ENCODE measurements around the gene TCOF1.

TCOF1 gene

DNA sequence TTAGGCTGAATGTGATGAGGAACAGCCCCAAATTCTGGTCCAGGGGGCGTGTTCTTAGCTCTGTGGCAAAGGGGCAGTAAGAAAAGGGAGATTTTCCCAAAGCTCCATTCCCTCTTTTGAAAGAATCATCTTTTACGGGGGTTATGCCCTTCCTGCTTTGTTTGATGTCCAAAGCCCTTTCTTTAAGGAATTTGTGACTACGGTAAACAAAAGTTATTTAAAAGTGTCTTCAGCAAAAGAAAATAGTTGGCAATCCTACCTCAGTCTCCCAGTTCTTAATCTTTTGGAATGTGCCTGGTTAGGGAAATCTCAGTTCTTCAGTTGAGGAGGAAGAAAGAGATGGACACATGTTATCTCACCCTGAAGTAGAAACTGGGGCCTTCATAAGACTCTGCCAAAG, 30.4 kb upstream of the TCOF1 start:
- no peak for ATAC-seq
- TF ChIP-seq ZFP3 (CRISPR knock-in tag; IDR thresholded peaks at IDR 0.05) (no peak), ZNF8 (CRISPR knock-in tag; IDR thresholded peaks at IDR 0.05) (no peak), BACH2 (CRISPR knock-in tag; IDR thresholded peaks at IDR 0.05; ENCODE audit: borderline replicate concordance) (no peak), RARB (CRISPR knock-in tag; IDR thresholded peaks at IDR 0.05) (no peak), ZNF70 (CRISPR knock-in tag; IDR thresholded peaks at IDR 0.05) (no peak), ISL1 (CRISPR knock-in tag; IDR thresholded peaks at IDR 0.05) (no peak)
- TF ChIP-seq, protein P1, sequence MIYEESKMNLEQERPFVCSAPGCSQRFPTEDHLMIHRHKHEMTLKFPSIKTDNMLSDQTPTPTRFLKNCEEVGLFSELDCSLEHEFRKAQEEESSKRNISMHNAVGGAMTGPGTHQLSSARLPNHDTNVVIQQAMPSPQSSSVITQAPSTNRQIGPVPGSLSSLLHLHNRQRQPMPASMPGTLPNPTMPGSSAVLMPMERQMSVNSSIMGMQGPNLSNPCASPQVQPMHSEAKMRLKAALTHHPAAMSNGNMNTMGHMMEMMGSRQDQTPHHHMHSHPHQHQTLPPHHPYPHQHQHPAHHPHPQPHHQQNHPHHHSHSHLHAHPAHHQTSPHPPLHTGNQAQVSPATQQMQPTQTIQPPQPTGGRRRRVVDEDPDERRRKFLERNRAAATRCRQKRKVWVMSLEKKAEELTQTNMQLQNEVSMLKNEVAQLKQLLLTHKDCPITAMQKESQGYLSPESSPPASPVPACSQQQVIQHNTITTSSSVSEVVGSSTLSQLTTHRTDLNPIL (CRISPR knock-in tag; IDR thresholded peaks at IDR 0.05; ENCODE audit: low read depth), result no peak

DNA sequence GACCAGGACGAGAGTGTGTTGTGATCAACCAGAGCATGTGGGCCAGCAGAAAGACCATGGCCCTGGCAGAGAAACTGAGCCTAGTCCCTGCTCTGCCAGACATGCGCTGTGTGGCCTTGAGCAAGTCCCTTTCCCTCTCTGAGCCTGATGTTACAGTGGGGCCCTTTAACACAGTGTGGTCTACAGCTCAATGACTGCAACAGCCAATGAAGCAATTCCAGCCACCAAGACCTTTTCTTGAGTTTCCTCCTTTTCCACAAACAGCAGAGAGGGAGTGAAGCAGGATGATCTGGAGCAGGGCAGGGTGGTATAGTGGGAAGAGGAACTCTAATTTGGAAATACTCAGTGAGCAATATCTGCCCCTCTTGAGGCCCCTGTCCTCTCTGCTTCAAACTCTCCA, 29.0 kb upstream of the TCOF1 start:
- TF ChIP-seq, protein P2, sequence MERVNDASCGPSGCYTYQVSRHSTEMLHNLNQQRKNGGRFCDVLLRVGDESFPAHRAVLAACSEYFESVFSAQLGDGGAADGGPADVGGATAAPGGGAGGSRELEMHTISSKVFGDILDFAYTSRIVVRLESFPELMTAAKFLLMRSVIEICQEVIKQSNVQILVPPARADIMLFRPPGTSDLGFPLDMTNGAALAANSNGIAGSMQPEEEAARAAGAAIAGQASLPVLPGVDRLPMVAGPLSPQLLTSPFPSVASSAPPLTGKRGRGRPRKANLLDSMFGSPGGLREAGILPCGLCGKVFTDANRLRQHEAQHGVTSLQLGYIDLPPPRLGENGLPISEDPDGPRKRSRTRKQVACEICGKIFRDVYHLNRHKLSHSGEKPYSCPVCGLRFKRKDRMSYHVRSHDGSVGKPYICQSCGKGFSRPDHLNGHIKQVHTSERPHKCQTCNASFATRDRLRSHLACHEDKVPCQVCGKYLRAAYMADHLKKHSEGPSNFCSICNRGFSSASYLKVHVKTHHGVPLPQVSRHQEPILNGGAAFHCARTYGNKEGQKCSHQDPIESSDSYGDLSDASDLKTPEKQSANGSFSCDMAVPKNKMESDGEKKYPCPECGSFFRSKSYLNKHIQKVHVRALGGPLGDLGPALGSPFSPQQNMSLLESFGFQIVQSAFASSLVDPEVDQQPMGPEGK (CRISPR knock-in tag; IDR thresholded peaks at IDR 0.05; ENCODE audit: borderline replicate concordance), result no peak
- TF ChIP-seq RARB (CRISPR knock-in tag; IDR thresholded peaks at IDR 0.05), result no peak
- TF ChIP-seq ZNF8 (CRISPR knock-in tag; IDR thresholded peaks at IDR 0.05), result no peak
- ATAC-seq, result no peak

DNA sequence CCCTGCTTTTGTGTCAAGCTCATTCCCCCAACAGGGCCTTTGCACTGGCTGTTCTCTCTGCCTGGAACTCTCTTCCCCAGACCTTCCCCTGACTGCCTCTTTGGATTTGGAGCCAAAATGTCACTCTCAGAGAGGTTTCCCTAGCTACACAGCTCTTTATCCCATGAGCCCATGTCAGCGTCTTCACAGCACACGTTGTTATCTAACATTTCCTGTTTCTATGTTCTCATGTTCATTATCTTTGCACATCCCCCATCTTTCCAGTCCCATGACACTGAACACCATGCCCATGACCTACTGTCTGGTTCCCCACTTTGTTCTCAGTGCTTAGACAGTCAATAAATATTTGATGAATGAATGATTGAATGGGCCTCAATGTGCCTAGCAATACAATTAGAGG, 28.5 kb upstream of the TCOF1 start:
- TF ChIP-seq BACH2 (CRISPR knock-in tag; IDR thresholded peaks at IDR 0.05; ENCODE audit: borderline replicate concordance), result no peak
- ATAC-seq, result no peak

DNA sequence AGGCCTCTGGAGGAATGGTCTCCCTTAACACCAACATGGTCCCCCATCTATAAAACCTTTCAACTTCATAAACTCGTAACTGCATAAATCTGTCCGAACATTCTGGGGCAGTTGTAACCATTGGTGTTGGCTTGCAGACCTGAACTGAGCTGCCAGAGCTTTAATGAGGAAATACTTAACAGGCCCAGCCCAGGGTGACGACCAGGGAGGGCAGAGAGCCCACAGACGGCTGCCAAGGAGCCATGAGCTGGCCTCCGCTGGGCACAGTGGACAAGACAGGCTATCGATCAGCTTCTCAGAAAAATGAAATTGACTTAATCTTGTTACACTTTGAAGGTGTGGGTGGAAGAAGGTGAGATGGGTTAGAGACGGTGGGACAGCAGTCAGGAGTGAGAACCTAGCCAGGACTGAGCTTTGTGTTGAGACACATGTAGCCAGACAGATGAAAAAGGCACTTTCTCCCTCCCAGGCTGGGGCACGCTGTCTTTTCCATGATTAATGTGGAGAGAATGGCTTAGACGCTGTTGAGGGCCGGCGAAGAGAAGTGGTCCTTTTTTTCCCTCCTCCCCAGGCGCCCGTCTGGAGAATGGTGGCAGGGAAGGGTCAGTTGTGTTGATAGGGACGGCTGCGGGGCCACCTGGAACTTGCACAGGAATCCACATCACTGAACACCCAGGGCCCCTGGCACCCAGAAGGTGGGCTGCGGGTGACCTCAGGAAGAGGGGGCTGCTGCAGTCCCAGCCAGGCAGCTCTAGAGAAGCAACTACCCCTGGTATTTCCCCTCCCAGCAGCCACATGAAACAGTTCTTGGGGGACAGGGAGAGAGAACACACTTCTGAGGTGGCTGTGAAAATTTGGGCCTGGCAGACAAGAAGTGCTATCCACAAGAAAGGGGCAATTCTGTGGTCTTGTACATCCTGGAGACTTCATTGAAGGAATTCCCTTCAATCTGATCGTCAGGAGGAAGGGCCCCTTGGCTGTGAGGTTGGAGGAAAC, 27.3 kb upstream of the TCOF1 start:
- ATAC-seq, result no peak
- TF ChIP-seq TCF4 (CRISPR knock-in tag; IDR thresholded peaks at IDR 0.05; ENCODE audit: borderline replicate concordance) (no peak), ZFP3 (CRISPR knock-in tag; IDR thresholded peaks at IDR 0.05) (no peak)

DNA sequence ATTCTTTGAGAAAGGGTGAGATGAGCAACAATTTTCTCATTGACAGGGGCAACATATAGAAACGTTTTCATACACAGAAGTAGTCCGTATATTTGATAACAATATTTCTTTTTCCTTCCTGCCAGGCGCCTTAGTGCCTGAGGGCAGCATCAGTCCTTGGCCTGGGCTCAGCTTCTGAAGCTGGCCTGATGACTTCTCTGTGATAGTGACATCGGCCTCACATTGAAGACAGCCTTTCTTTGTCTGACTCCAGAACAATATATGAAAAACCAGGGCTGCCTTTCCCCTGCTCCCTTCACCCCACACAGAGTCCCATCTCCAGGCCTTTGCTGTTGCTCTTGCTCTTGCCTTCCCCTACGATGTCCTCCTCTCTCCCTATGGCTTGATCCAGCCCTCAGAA, 24.1 kb upstream of the TCOF1 start:
- TF ChIP-seq ZC3H10 (CRISPR knock-in tag; IDR thresholded peaks at IDR 0.05) (no peak), ZFP30 (CRISPR knock-in tag; IDR thresholded peaks at IDR 0.05) (no peak), RARB (CRISPR knock-in tag; IDR thresholded peaks at IDR 0.05) (no peak), TOX (CRISPR knock-in tag; IDR thresholded peaks at IDR 0.05; ENCODE audit: borderline replicate concordance) (no peak), CSDC2 (CRISPR knock-in tag; IDR thresholded peaks at IDR 0.05) (no peak), ZFP3 (CRISPR knock-in tag; IDR thresholded peaks at IDR 0.05) (no peak), TCF4 (CRISPR knock-in tag; IDR thresholded peaks at IDR 0.05; ENCODE audit: borderline replicate concordance) (no peak), OSR1 (CRISPR knock-in tag; IDR thresholded peaks at IDR 0.05) (no peak), ARNTL (CRISPR knock-in tag; IDR thresholded peaks at IDR 0.05; ENCODE audit: borderline replicate concordance, low read depth) (no peak), ZNF565 (CRISPR knock-in tag; conservative IDR thresholded peaks at IDR 0.05; ENCODE audit: low read depth) (no peak), GLIS3 (CRISPR knock-in tag; IDR thresholded peaks at IDR 0.05) (no peak), ESRRG (CRISPR knock-in tag; IDR thresholded peaks at IDR 0.05) (no peak), PPARA (CRISPR knock-in tag; IDR thresholded peaks at IDR 0.05; ENCODE audit: borderline replicate concordance) (no peak), ISL1 (CRISPR knock-in tag; IDR thresholded peaks at IDR 0.05) (no peak), ZNF8 (CRISPR knock-in tag; IDR thresholded peaks at IDR 0.05) (no peak), SNAI2 (CRISPR knock-in tag; IDR thresholded peaks at IDR 0.05) (no peak)
- TF ChIP-seq, protein P2 (CRISPR knock-in tag; IDR thresholded peaks at IDR 0.05; ENCODE audit: borderline replicate concordance), result no peak
- TF ChIP-seq, protein P3, sequence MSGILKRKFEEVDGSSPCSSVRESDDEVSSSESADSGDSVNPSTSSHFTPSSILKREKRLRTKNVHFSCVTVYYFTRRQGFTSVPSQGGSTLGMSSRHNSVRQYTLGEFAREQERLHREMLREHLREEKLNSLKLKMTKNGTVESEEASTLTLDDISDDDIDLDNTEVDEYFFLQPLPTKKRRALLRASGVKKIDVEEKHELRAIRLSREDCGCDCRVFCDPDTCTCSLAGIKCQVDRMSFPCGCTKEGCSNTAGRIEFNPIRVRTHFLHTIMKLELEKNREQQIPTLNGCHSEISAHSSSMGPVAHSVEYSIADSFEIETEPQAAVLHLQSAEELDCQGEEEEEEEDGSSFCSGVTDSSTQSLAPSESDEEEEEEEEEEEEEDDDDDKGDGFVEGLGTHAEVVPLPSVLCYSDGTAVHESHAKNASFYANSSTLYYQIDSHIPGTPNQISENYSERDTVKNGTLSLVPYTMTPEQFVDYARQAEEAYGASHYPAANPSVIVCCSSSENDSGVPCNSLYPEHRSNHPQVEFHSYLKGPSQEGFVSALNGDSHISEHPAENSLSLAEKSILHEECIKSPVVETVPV (CRISPR knock-in tag; IDR thresholded peaks at IDR 0.05), result no peak
- TF ChIP-seq, protein P4, sequence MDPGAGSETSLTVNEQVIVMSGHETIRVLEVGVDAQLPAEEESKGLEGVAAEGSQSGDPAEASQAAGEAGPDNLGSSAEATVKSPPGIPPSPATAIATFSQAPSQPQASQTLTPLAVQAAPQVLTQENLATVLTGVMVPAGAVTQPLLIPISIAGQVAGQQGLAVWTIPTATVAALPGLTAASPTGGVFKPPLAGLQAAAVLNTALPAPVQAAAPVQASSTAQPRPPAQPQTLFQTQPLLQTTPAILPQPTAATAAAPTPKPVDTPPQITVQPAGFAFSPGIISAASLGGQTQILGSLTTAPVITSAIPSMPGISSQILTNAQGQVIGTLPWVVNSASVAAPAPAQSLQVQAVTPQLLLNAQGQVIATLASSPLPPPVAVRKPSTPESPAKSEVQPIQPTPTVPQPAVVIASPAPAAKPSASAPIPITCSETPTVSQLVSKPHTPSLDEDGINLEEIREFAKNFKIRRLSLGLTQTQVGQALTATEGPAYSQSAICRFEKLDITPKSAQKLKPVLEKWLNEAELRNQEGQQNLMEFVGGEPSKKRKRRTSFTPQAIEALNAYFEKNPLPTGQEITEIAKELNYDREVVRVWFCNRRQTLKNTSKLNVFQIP (CRISPR knock-in tag; IDR thresholded peaks at IDR 0.05; ENCODE audit: borderline replicate concordance, low read depth), result no peak
- ATAC-seq, result no peak
